ENCODE measurements around the gene RNF182.

DNA sequence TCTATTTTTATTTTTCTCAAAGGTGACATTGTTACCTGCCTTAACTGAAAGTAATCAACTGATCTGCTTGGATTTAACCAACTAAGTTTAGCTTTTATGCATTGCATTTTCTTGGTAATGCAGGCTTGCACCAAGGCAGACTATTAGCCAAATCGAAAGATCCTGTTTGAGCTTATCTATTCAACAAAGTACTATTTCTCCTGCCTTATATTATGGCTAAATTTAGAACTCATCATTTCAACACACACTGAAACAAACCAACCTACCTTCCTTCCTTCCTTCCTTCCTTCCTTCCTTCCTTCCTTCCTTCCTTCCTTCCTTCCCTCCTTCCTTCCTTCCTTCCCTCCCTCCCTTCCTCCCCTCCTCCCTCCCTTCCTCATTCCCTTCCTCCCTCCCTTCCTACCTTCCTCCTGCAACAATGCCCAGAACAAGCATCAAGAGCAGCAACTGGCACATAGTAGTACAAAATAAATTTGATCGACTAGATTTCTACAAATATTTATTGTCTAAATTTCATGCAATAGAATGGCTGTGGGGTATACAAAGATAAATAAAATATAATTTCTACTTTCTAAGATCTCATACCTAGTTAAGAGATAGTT is 17.0 kb upstream of the RNF182 start:
- TF ChIP-seq, protein P1, sequence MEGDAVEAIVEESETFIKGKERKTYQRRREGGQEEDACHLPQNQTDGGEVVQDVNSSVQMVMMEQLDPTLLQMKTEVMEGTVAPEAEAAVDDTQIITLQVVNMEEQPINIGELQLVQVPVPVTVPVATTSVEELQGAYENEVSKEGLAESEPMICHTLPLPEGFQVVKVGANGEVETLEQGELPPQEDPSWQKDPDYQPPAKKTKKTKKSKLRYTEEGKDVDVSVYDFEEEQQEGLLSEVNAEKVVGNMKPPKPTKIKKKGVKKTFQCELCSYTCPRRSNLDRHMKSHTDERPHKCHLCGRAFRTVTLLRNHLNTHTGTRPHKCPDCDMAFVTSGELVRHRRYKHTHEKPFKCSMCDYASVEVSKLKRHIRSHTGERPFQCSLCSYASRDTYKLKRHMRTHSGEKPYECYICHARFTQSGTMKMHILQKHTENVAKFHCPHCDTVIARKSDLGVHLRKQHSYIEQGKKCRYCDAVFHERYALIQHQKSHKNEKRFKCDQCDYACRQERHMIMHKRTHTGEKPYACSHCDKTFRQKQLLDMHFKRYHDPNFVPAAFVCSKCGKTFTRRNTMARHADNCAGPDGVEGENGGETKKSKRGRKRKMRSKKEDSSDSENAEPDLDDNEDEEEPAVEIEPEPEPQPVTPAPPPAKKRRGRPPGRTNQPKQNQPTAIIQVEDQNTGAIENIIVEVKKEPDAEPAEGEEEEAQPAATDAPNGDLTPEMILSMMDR (IDR thresholded peaks at IDR 0.05), result no peak
- TF ChIP-seq EZH2 (IDR thresholded peaks at IDR 0.05), result no peak
